Activated T-cell treated with anti-CD3 and anti-CD28 coated beads for 4 hours (primary cell): ENCODE data around the gene AAR2.

Source experiments
- DNase-seq: peaks from one replicate; pipeline ENCODE4 v3.0.0-alpha.2; 2020

The AAR2 gene

GRCh38 chr20:36235892-36236785 lies at the start of gene AAR2:
AAR2 (plus strand) TSS chr20:36236478; CDS start chr20:36239869, 3,391 bp downstream.
- peak; percentile 66 for DNase-seq

DNA sequence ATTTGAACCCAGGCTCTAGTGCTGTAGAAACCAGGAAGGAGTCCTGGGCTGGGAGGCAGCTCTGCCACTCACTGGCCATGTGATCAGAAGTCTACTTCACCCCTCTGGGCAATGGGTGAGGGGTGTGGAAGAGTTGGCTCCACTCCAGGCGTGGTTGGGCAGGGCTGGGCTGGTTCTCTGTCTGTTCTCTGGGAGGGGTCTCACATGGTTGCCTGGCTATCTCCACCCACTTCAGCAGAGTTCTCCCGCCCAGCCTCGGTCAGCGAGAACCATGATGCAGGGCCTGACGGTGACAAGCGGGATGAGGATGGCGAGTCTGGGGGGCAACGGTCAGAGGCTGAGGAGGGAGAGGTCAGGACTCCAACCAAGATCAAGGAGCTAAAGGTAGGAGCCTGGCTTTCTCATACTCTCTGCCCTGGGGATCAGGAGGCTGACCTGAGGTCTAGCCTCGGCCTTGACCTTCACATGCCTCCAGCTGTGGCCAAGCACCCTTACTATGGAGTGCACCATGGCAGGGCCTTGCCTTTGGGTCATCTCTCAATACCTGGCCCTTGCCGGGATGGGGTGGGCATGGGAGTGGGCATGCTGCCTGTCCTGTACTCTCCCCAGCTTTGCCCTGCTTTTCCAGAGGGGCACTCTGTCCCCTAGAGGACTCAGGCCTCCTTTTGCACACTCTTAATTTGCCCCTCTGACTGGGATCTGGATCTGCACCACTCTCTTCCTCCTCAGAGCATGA lies 42.1 kb upstream of the AAR2 start:
- no peak for DNase-seq

DNA sequence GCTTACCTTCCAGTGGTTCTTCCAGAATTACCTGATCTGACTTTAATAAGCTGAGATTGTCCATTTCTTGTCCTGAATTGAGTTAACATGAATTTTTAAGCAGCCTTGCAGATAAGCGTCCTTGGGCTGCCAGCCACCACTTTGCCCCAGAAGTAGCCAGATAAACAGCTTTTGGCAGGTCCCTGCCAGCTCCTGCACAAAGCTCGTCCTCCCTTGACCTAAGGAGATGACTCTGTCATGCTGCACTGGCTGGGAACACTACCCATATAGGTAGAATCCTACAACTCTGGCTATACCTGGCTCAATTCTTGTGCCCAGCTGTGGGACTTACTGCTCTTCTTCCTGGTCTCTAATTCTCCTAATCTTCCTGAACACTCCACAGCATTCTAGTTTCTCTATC lies 39.6 kb upstream of the AAR2 start:
- DNase-seq, result no peak

- DNase-seq, result no peak
Measured at GRCh38 chr20:36197271-36197670, 39.0 kb upstream of the AAR2 start.

- peak; percentile 72 for DNase-seq
Measured at GRCh38 chr20:36199345-36200257, 36.7 kb upstream of the AAR2 start.

- no peak for DNase-seq
Measured at GRCh38 chr20:36200451-36200850, 35.8 kb upstream of the AAR2 start.

- DNase-seq, result no peak
Measured at GRCh38 chr20:36201198-36201597, 35.1 kb upstream of the AAR2 start.

GRCh38 chr20:36202891-36203338 lies 33.4 kb upstream of the AAR2 start:
- DNase-seq, result peak; percentile 68

GRCh38 chr20:36203861-36204260 lies 32.4 kb upstream of the AAR2 start:
- DNase-seq, result no peak

DNA sequence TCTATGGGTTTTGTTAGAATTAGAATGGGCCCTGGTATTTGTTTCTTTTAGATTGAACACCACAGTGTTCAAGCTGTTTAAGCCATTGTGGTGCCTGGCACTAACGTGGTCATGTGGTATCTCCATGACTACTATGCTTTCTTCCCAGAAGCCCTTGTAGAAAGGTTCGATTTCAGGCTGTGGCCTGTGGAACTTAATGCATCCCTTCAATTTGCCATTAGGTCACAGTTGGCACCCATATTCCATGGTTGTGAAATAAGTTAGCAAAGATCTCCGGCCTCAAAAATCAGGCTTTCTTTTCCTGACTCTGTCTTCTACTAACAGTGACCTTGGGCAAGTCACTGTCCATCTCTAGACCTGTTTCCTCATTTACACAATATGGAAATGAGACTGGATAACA lies 31.3 kb upstream of the AAR2 start:
- no peak for DNase-seq

GRCh38 chr20:36206068-36206467 lies 30.2 kb upstream of the AAR2 start:
- no peak for DNase-seq

DNA sequence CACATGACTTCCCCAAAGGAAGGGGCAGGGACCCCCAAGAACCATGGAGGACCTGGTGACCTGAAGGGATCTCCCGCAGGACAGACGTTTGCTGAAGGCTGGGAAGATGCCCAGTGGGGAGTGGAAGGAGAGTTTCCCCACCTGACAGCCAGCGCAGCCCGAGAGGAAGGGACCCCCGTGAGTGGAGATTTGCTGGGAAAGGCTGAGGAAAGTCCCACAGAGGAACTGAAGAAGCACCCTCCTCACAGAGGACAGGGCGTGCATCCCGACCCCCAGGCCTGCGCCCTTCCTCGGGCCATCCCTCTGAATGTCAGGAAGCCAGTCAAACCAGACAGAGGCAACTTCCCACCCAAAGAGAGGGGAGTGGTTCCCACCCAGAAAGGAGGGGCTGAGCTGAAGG lies 29.6 kb upstream of the AAR2 start:
- no peak for DNase-seq

DNA sequence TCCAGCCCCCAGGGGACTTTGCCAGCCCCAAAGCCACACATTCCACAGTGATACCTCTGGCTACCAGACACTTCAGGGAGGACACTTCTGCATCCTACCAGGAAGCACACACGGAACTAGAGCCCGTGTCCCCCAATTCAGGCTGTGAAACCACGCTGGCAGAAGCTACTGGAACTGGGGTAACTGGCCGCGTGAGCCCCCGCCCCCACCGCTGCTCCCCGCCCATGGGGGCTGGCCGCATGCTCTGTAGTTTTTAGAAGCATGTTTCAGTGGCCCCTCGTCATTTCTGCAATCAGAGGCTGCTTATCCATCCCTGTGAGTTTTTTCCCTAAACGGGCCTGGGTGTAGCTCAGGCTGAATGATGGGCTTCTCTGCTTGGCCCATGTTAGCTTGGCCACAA lies 28.7 kb upstream of the AAR2 start:
- no peak for DNase-seq

DNA sequence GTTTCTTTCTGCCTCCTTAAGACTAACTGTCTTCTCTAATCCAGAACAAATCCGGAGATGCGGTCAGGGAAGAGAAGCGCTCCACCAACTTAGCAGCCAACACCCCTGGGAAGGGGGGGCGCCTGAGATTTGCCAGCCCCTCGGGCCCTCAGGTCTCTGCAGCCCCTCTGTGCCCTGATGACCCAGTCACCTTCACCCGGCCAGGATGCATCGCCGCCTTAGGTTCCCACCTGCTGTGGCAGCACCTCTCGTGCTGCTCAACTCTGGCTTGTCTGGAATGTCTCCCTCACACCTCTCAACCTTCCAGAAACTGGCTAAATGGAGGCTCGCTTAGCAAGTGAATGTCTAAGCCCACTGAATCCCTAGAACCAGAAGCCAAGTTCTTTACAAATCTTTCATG lies 28.0 kb upstream of the AAR2 start:
- no peak for DNase-seq

DNA sequence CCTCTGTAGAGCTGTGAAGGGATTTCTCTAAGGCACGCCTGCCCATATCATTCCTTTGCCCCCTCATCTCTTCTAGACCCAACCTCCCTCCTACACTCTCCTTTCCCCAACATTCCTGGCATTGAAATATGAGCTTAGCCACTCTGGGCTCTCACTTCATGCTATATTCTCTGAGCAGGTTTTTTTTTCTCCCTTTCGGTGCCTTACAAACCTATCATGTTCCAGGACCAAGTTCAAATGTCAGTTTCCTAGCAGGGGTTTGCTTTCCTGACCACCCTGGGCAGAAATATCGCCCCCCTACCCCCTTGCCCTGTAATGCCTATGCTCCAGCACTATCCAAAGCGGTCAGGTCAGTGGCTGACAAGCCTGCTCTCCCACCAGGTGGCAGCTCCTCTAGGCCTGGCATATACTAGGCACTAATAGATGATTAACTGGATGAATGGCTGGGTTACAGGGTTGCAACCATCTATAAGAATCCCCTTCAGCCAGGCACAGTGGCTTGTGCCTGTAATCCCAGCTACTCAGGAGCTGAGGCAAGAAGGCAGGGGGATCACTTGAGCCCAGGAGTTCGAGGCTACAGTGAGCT lies 25.7 kb upstream of the AAR2 start:
- no peak for DNase-seq

- no peak for DNase-seq
Measured at GRCh38 chr20:36213362-36213761, 22.9 kb upstream of the AAR2 start.

- no peak for DNase-seq
Measured at GRCh38 chr20:36214684-36215256, 21.5 kb upstream of the AAR2 start.

DNA sequence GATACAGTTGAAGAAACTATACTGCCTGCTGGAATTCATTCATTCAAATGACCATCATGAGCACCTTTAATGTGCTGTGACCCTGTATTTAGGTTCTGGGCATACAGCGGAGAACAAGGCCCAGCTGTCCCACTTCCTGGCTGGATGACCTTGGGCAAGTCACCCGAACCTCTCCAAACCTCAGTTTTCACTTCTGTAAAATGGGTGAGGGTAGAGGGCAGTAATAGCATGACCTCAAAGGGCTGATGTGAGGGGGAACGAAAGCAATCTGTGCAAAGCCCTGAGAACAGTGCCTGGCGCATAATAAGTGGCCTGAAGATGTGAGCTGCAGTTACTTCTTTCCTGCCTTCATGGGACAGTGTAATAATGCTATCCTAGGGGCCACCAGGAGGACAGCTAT lies 20.5 kb upstream of the AAR2 start:
- no peak for DNase-seq

DNA sequence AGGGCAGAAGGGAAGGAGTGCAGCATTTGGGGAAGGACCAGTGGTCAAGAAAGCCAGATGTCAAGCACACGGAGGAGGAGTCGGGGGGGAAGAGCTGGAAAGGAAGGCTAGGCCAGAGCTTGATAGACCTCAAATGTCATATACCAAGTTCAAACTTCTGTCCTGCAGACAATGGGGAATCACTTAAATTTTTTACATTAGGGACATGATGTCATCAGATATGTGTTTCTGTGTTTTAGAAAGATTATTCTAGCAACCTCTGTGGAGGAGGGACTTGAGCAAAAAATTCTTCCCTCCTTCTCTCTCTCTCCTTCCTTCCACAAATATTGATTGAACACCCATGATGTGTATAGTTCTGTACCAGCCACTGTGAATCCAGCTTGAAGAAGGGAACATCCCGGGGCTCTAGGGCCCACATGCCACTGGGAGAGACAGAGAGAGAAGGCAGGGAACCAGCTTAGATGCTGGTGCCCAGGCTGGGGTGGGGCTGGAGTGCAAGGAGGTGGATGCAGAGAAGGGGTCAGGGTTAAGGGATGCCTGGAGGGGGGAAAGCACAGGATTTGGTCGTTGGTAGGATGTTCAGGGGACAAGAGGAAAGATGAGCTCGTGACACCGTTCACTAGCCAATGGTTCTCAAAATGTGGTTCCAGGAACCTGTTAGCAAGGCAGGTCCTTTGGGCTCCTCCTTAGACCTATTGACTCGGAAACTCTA lies 19.8 kb upstream of the AAR2 start:
- no peak for DNase-seq

GRCh38 chr20:36217226-36217625 lies 19.1 kb upstream of the AAR2 start:
- no peak for DNase-seq

- no peak for DNase-seq
Measured at GRCh38 chr20:36218380-36219064, 17.8 kb upstream of the AAR2 start.
